Body of pancreas (tissue), 4 donors: ENCODE results near the gene FLOT1. TPM values are rescaled to one million over a fixed set of nuclear protein-coding genes. Genes with fewer than 3 reads are reported as not detected.

Experiments used
- ATAC-seq: fragments of 150-250 bp; one replicate; pipeline ENCODE4 v1.9.1; 2016
- DNase-seq, 4 donors: peaks; one replicate each; pipeline ENCODE4 v3.0.0-alpha.2; 2019
- H3K27ac ChIP-seq, 4 donors: fragments of 200-600 bp; sonication (generic); 1 replicate in 3 of 4; 2 replicates in 1 of 4; pipeline versions ENCODE4 v1.5.1 to v1.6.1; 2016 to 2019; ENCODE audit warnings: mild to moderate bottlenecking in 1 of 4, mixed read lengths in 1 of 4, moderate library complexity in 1 of 4
- H3K27me3 ChIP-seq, 2 donors: fragments of 200-600 bp; sonication (generic); one replicate each; pipeline ENCODE4 v1.6.0; 2016; ENCODE audit warnings: mild to moderate bottlenecking in 1 of 2
- H3K36me3 ChIP-seq, 2 donors: fragments of 200-600 bp; sonication (generic); replicated peaks in 1 of 2; 2 replicates each; pipeline ENCODE4 v1.5.1; 2016; ENCODE audit warnings: low read depth in 2 of 2; ENCODE audit not compliant: insufficient read depth in 1 of 2
- H3K4me1 ChIP-seq: fragments of 200-600 bp; sonication (generic); one replicate; pipeline ENCODE4 v1.6.0; 2016
- H3K4me3 ChIP-seq, 2 donors: fragments of 200-600 bp; sonication (generic); 1 replicate in 1 of 2; 2 replicates in 1 of 2; pipeline ENCODE4 v1.5.1; 2016 to 2019
- H3K9me3 ChIP-seq, 3 donors: fragments of 200-600 bp; sonication (generic); 1 replicate in 2 of 3; 2 replicates in 1 of 3; pipeline ENCODE4 v1.5.1; 2016
- CTCF ChIP-seq, 7 experiments: fragments of 450-650 bp in 4 of 7; fragments of 200-600 bp in 3 of 7; sonication (generic) in 3 of 7; IDR thresholded peaks; one replicate each; pipeline ENCODE4 v1.5.1; 2016 to 2019; ENCODE audit warnings: antibody characterized with exemption in 7 of 7
- POLR2A ChIP-seq, 3 donors: fragments of 450-650 bp; IDR thresholded peaks; one replicate each; pipeline ENCODE4 v1.6.1; 2016; ENCODE audit warnings: antibody characterized with exemption in 3 of 3, mild to moderate bottlenecking in 2 of 3
- WGBS, 2 donors: methylation state at CpG; one replicate each; pipeline ENCODE4 v1.1.5; 2017; 5-methylcytosine and 5-hydroxymethylcytosine counted together
- intact Hi-C: fragments of 100-400 bp; cut with DNase I; formaldehyde crosslinking; loops from one replicate; pipeline ENCODE4 v1.15.1; 2023
- small RNA-seq: library from RNA; depleted of rRNA; stranded (forward); fragments of <200 nt; gene quantifications from one replicate; pipeline ENCODE3, GENCODE V24; 2016
- total RNA-seq, 2 donors: library from RNA; depleted of rRNA; stranded (reverse); fragments of >200 nt; gene quantifications; one replicate each; pipeline ENCODE4 v1.1.0, GENCODE V29; 2016

FLOT1 gene
- total RNA-seq, 2 donors from 2014 or later, result 70.0 to 82.4 TPM

- no peak for DNase-seq
- H3K4me1 ChIP-seq, result peaks cover 59% of the 10 kb centered on the region
- ATAC-seq, result no peak
- 66 to 69% methylated on average over 4 of the region's 4 CpGs for WGBS, 2 donors
- H3K36me3 ChIP-seq, result no peaks in the 10 kb centered on the region
- no peak overlapping the region for H3K4me3 ChIP-seq
- no peak for TF ChIP-seq CTCF (IDR thresholded peaks at IDR 0.05)
- TF ChIP-seq POLR2A (IDR thresholded peaks at IDR 0.05), result no peak
- H3K27me3 ChIP-seq, result no peaks in the 10 kb centered on the region
- intact Hi-C loops, result loop anchor here (5.0 kb wide), 1 partner anchor 46 kb away; no protein-coding TSS in a partner anchor
- H3K9me3 ChIP-seq, result no peaks in the 10 kb centered on the region
- H3K27ac ChIP-seq, result peak overlapping the region in 3 of 4 donors; percentile 64 to 98 (median 95)
Observed at GRCh38 chr6:30681766-30682142, 60.7 kb downstream of the FLOT1 start.

- TF ChIP-seq POLR2A (IDR thresholded peaks at IDR 0.05) (no peak), CTCF (IDR thresholded peaks at IDR 0.05) (no peak)
- Histone ChIP-seq H3K27ac (peak overlapping the region in 3 of 4 donors; percentile 7 to 51 (median 27)), H3K4me1 (peaks cover 45% of the 10 kb centered on the region)
Observed at GRCh38 chr6:30679765-30680535, 62.5 kb downstream of the FLOT1 start.

GRCh38 chr6:30678964-30679726, 63.3 kb downstream of the FLOT1 start:
- peak; percentile 88 for ATAC-seq
- Histone ChIP-seq H3K36me3 (no peaks in the 10 kb centered on the region), H3K27me3 (no peaks in the 10 kb centered on the region), H3K4me3 (no peak overlapping the region), H3K27ac (peak overlapping the region in 3 of 4 donors; percentile 7 to 51 (median 27)), H3K9me3 (no peaks in the 10 kb centered on the region), H3K4me1 (peaks cover 43% of the 10 kb centered on the region)
- TF ChIP-seq POLR2A (IDR thresholded peaks at IDR 0.05) (no peak), CTCF (IDR thresholded peaks at IDR 0.05) (peak; percentile 92 to 97 (median 95))
- intact Hi-C loops, result no loop called here
- WGBS, 2 donors, result 7 to 14% methylated on average over 24 to 29 of the region's 31 CpGs
- DNase-seq, result peak; percentile 84 to 88 (median 88)

More at GRCh38 chr6:30679765-30680535, 62.5 kb downstream of the FLOT1 start:
- DNase-seq (no peak), ATAC-seq (no peak)
- intact Hi-C loops, result loop anchor here (5.0 kb wide), 1 partner anchor 47 kb away; no protein-coding TSS in a partner anchor
- Histone ChIP-seq H3K9me3 (no peaks in the 10 kb centered on the region), H3K27me3 (no peaks in the 10 kb centered on the region), H3K36me3 (no peaks in the 10 kb centered on the region), H3K4me3 (no peak overlapping the region)
- 68 to 75% methylated on average over 7 of the region's 7 CpGs for WGBS, 2 donors

Small RNAs within 50 kb of the gene (small RNA-seq; reads per million reads assigned to genes)
- not detected for gene RF00019
- not detected for gene RN7SL353P

Other genes with a start within 250 kb of the FLOT1 start
- 10 to 100 TPM; 18.7 to 24.7 TPM for gene GNL1, start 186.2 kb downstream of the FLOT1 start, total RNA-seq
- gene PRR3, start 185.4 kb downstream of the FLOT1 start, total RNA-seq, result 10 to 100 TPM in 1 of 2 donors, 1 to 10 TPM in 1; 6.9 to 10.4 TPM
- 10 to 100 TPM; 27.0 to 37.6 TPM for gene ABCF1, start 171.2 kb downstream of the FLOT1 start, total RNA-seq
- gene PPP1R10, start 125.4 kb downstream of the FLOT1 start, total RNA-seq, result 10 to 100 TPM; 36.1 to 48.1 TPM
- 10 to 100 TPM; 26.4 to 35.5 TPM for gene MRPS18B, start 124.8 kb downstream of the FLOT1 start, total RNA-seq
- gene ATAT1, start 115.8 kb downstream of the FLOT1 start, total RNA-seq, result 1 to 10 TPM; 2.0 to 5.4 TPM
- gene C6orf136, start 95.6 kb downstream of the FLOT1 start, total RNA-seq, result 10 to 100 TPM in 1 of 2 donors, 1 to 10 TPM in 1; 7.3 to 28.3 TPM
- gene DHX16, start 69.7 kb downstream of the FLOT1 start, total RNA-seq, result 10 to 100 TPM; 12.2 to 24.4 TPM
- gene PPP1R18, start 56.0 kb downstream of the FLOT1 start, total RNA-seq, result 10 to 100 TPM; 14.5 to 20.0 TPM
- gene NRM, start 51.7 kb downstream of the FLOT1 start, total RNA-seq, result 1 to 10 TPM; 2.6 to 5.2 TPM
- 10 to 100 TPM; 11.4 to 18.1 TPM for gene MDC1, start 25.4 kb downstream of the FLOT1 start, total RNA-seq
- 10 to 100 TPM; 80.9 to 84.4 TPM for gene TUBB, start 22.3 kb downstream of the FLOT1 start, total RNA-seq
- 10 to 100 TPM; 46.4 to 60.3 TPM for gene IER3, start 1.9 kb upstream of the FLOT1 start, total RNA-seq
- gene DDR1, start 141.8 kb upstream of the FLOT1 start, total RNA-seq, result 10 to 100 TPM; 90.3 to 97.3 TPM
- 10 to 100 TPM in 1 of 2 donors, under 1 TPM in 1; 0.66 to 27.2 TPM for gene GTF2H4, start 165.5 kb upstream of the FLOT1 start, total RNA-seq
- 10 to 100 TPM; 16.6 to 29.7 TPM for gene VARS2, start 171.6 kb upstream of the FLOT1 start, total RNA-seq
- 1 to 10 TPM in 1 of 2 donors, not detected in 1; 5.2 TPM for gene SFTA2, start 189.5 kb upstream of the FLOT1 start, total RNA-seq
- gene MUCL3, start 198.3 kb upstream of the FLOT1 start, total RNA-seq, result under 1 TPM; under 0.01 to 0.52 TPM
- gene MUC21, start 241.0 kb upstream of the FLOT1 start, total RNA-seq, result not detected